ENCODE data around the gene SEM1. TPM values are rescaled to one million over a fixed set of nuclear protein-coding genes. Genes with fewer than 3 reads are reported as not detected.
A peak's percentile ranks its signal among the peaks of the same experiment; 100 is the strongest.

SEM1 gene
- total and polyA plus RNA-seq, 2 donors (not counting 3 experiments of a cell fraction or from before 2014, with no cell fraction given) = 16.7 to 81.6 TPM

DNA sequence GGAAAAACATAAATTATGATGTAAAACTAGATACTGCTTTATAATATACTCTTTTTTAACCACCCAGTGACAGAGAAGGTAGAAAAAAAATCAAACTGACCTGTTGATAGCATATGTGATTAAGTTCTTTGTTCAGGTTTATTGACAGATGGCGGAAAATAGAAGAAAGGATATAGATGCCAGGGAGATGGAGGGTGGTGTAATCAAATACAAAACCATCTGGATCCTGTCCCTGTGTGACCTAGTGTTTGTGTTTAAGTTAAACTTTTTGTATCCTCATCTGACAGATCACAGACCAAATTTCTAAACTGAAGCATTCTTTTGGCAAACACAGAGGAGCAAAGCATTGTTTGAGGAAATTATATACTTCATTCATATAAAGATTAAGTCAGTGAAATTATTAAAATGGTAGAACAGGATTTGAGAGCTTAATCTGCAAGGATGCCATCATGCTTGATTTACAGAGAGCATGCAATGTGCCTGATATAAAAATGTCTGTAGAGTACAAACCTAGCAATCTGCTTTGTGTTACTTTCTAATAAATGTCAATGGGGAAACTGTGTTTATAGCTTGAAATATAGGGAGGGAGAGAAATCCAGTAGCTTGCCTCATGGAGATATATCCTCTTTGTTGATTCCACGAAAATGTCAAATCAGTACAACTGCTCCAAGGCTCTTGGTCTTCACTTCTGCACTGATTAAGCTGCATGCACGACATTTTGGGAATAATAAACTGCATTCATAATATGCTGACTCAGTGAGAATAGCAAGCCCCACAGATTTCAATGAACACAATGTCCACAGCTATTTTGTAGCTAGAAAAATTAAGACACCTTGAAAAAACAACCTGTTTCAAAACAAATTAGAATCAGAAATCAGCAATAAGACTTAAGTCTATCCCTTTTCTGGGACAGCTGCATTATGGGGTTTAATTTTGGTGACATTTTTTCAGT, 39.0 kb downstream of the SEM1 start:
- FAIRE-seq (no peak), DNase-seq (ENCODE audit: low read depth, low spot score) (peak; percentile 15)
- H3K4me2 ChIP-seq (ENCODE audit: insufficient read depth, low read length) = no peak overlapping the region
- POLR2A ChIA-PET = no interaction called here
- intact Hi-C loops (cut with micrococcal nuclease) (loop anchor here (10.0 kb wide), 2 partner anchors 346 to 354 kb away; partner anchors contain the start of genes DLX5 and SLC25A13), dilution Hi-C loops (cut with MboI; ENCODE audit: extremely low pct_ligation_motif_present, low sequenced_read_pairs) (no loop called here)
- no peaks in the 10 kb centered on the region for H3K9me3 ChIP-seq (replicated peaks; ENCODE audit: control insufficient read depth, insufficient read depth, low read length)
- H3K9ac ChIP-seq (replicated peaks; ENCODE audit: extremely low read depth, insufficient read depth, low read length) = no peak overlapping the region
- peaks cover 18% of the 10 kb centered on the region for H3K4me1 ChIP-seq (ENCODE audit: control insufficient read depth, extremely low read depth, insufficient read depth, low read length)
- H3K9me1 ChIP-seq (replicated peaks; ENCODE audit: control insufficient read depth, extremely low read depth, insufficient read depth, low read length) = no peaks in the 10 kb centered on the region
- no peaks in the 10 kb centered on the region for H4K20me1 ChIP-seq (replicated peaks; ENCODE audit: control insufficient read depth, extremely low read depth, insufficient read depth, low read length)
- H3K36me3 ChIP-seq (ENCODE audit: control insufficient read depth in 2 of 2, extremely low read depth in 1 of 2, insufficient read depth in 2 of 2, low read length in 2 of 2) = no peaks in the 10 kb centered on the region
- H3K27ac ChIP-seq (ENCODE audit: insufficient read depth, low read depth, low read length) = no peak overlapping the region
- no TSS peak for BruUV-seq (replicated peaks)
- no peak overlapping the region for H3K4me3 ChIP-seq (replicated peaks in 1 of 3; ENCODE audit: insufficient read depth in 1 of 3, low read depth in 1 of 3, low read length in 3 of 3)
- CTCF ChIA-PET = no interaction called here
- no peak overlapping the region for H2AFZ ChIP-seq (ENCODE audit: low read depth, low read length)
- no peaks in the 10 kb centered on the region for H3K79me2 ChIP-seq (ENCODE audit: control insufficient read depth, insufficient read depth, low read length)
- H3K27me3 ChIP-seq (ENCODE audit: control insufficient read depth in 2 of 2, insufficient read depth in 2 of 2, low read length in 2 of 2) = no peaks in the 10 kb centered on the region
- TF ChIP-seq EZH2 (IDR thresholded peaks at IDR 0.05; ENCODE audit: borderline replicate concordance, low read depth, low read length, severe bottlenecking) (no peak), FOS (IDR thresholded peaks at IDR 0.05; ENCODE audit: borderline replicate concordance, insufficient read depth, low read length) (no peak), JUN (IDR thresholded peaks at IDR 0.05; ENCODE audit: borderline replicate concordance, insufficient read depth, insufficient read length, low read depth) (no peak), MYC (IDR thresholded peaks at IDR 0.05; ENCODE audit: low read depth, low read length) (no peak), CTCF (IDR thresholded peaks at IDR 0.05; ENCODE audit: extremely low read depth in 1 of 2, insufficient read depth in 1 of 2, low read depth in 1 of 2, low read length in 2 of 2) (no peak), GATA2 (IDR thresholded peaks at IDR 0.05; ENCODE audit: insufficient read depth, insufficient read length, low read depth, low read length) (no peak), POLR2A (IDR thresholded peaks at IDR 0.05; ENCODE audit: low read depth, low read length) (no peak), POLR2AphosphoS5 (IDR thresholded peaks at IDR 0.05; ENCODE audit: insufficient read depth, low read depth, low read length) (no peak)
- TF ChIP-seq, protein P1, sequence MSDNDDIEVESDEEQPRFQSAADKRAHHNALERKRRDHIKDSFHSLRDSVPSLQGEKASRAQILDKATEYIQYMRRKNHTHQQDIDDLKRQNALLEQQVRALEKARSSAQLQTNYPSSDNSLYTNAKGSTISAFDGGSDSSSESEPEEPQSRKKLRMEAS (IDR thresholded peaks at IDR 0.05; ENCODE audit: insufficient read depth, insufficient read length) = no peak
